GM12878 (cell line): Measurements from ENCODE around the gene PRR35. TPM values are rescaled to one million over a fixed set of nuclear protein-coding genes. Genes with fewer than 3 reads are reported as not detected.

Experiments
- ATAC-seq: fragments of 200-7000 bp; cut with Tn5 transposase; 3 replicates; pipeline ENCODE4 v1.9.1; 2020; ENCODE audit warnings: mild to moderate bottlenecking, moderate library complexity
- BruUV-seq: library from RNA; stranded (reverse); fragments of 400-500 nt; replicated peaks from 2 replicates; lab custom pipeline; 2021; lab: Mats Ljungman, UMichigan
- CTCF ChIA-PET: fragments of 300-600 bp; sonication (Branson Sonifier 250); formaldehyde crosslinking; extraction: SDS; loops from one replicate; lab custom pipeline; 2021; ENCODE audit warnings: inconsistent platforms; lab: Yijun Ruan, JAX
- POLR2A ChIA-PET: fragments of 350-600 bp; formaldehyde crosslinking; extraction: SDS; loops from one replicate; lab custom pipeline; 2021; ENCODE audit warnings: inconsistent platforms; lab: Charles Lee
- RAD21 ChIA-PET: fragments of 300-600 bp; sonication (Branson Sonifier 250); formaldehyde crosslinking; loops from one replicate; lab custom pipeline; 2023; ENCODE audit warnings: antibody characterized with exemption; ENCODE audit not compliant: unreplicated experiment; lab: Charles Lee
- SMC1A ChIA-PET: fragments of 300-600 bp; sonication (Branson Sonifier 250); formaldehyde crosslinking; loops from one replicate; lab custom pipeline; 2023; ENCODE audit not compliant: unreplicated experiment, uncharacterized antibody; lab: Charles Lee
- DNase-seq: peaks from one replicate; pipeline ENCODE4 v3.0.0-alpha.2; 2011; ENCODE audit warnings: low read depth, low spot score
- FAIRE-seq: peaks from 3 replicates; lab custom pipeline; 2011; peaks lifted over from hg19 to GRCh38; lab: Jason Lieb, UNC
- H2AFZ ChIP-seq: 2 replicates; pipeline ENCODE4 v1.6.0; 2011; ENCODE audit warnings: low read depth, low read length, control low read depth; ENCODE audit not compliant: control insufficient read depth
- H3K27ac ChIP-seq: 2 replicates; pipeline ENCODE4 v1.5.1; 2011; ENCODE audit warnings: control low read depth; ENCODE audit not compliant: control insufficient read depth, insufficient read depth
- H3K27me3 ChIP-seq, 2 experiments: replicated peaks in 1 of 2; 2 replicates each; pipeline versions ENCODE4 v1.6.0 to v1.6.1; 2011; ENCODE audit warnings: low read length in 1 of 2; ENCODE audit not compliant: control insufficient read depth in 2 of 2, insufficient read depth in 2 of 2
- H3K36me3 ChIP-seq, 2 experiments: 2 replicates each; pipeline ENCODE4 v1.5.1; 2011; ENCODE audit warnings: low read length in 1 of 2; ENCODE audit not compliant: control insufficient read depth in 2 of 2, insufficient read depth in 2 of 2
- H3K4me1 ChIP-seq: 2 replicates; pipeline ENCODE4 v1.6.1; 2011; ENCODE audit warnings: mild to moderate bottlenecking, low read length, moderate library complexity, mixed read lengths; ENCODE audit not compliant: control insufficient read depth, insufficient read depth
- H3K4me2 ChIP-seq: 2 replicates; pipeline ENCODE4 v1.6.0; 2011; ENCODE audit warnings: control low read depth; ENCODE audit not compliant: control insufficient read depth, insufficient read depth
- H3K4me3 ChIP-seq: fragments of 200-600 bp; sonication (generic); 2 replicates; pipeline ENCODE4 v1.5.1; 2016
- H3K79me2 ChIP-seq: 2 replicates; pipeline ENCODE4 v1.6.0; 2011; ENCODE audit warnings: low read length; ENCODE audit not compliant: control insufficient read depth, insufficient read depth
- H3K9ac ChIP-seq: 2 replicates; pipeline ENCODE4 v1.8.0; 2011; ENCODE audit warnings: low read length, control low read depth, mixed read lengths; ENCODE audit not compliant: control insufficient read depth, insufficient read depth
- H3K9me3 ChIP-seq: replicated peaks from 3 replicates; pipeline ENCODE4 v1.5.1; 2011; ENCODE audit warnings: mild to moderate bottlenecking, low read length; ENCODE audit not compliant: control insufficient read depth, insufficient read depth
- H4K20me1 ChIP-seq: 2 replicates; pipeline ENCODE4 v1.6.0; 2011; ENCODE audit not compliant: control insufficient read depth, insufficient read depth
- BACH1 ChIP-seq: fragments of 450-650 bp; IDR thresholded peaks from 2 replicates; pipeline ENCODE4 v1.6.1; 2017; ENCODE audit warnings: mild to moderate bottlenecking, borderline replicate concordance
- MTA2 ChIP-seq: fragments of 450-650 bp; IDR thresholded peaks from 2 replicates; pipeline ENCODE4 v1.6.1; 2016; ENCODE audit warnings: low read depth, mild to moderate bottlenecking, moderate library complexity
- NFIC ChIP-seq: IDR thresholded peaks from 2 replicates; pipeline ENCODE4 v1.6.1; 2012; ENCODE audit warnings: low read depth, mild to moderate bottlenecking, inconsistent platforms, low read length, moderate library complexity
- PML ChIP-seq: IDR thresholded peaks from 2 replicates; pipeline ENCODE4 v1.6.1; 2012; ENCODE audit warnings: low read length, inconsistent platforms
- RB1 ChIP-seq: fragments of 450-650 bp; formaldehyde crosslinking; IDR thresholded peaks from 2 replicates; pipeline ENCODE4 v1.6.1; 2017; ENCODE audit warnings: mild to moderate bottlenecking, borderline replicate concordance
- TCF12 ChIP-seq: IDR thresholded peaks from 2 replicates; pipeline ENCODE4 v1.6.1; 2011; ENCODE audit warnings: low read depth, mild to moderate bottlenecking, low read length
- ZNF622 ChIP-seq: fragments of 450-650 bp; IDR thresholded peaks from 2 replicates; pipeline ENCODE4 v1.6.1; 2017; ENCODE audit warnings: mild to moderate bottlenecking, inconsistent platforms
- whole genome bisulfite sequencing: methylation state at CpG from one replicate; pipeline ENCODE4 v1.1.6; 2016; ENCODE audit warnings: low lambda C conversion rate; ENCODE audit not compliant: insufficient replicate concordance, insufficient coverage; ENCODE audit errors: missing lambda C conversion rate; 5-methylcytosine and 5-hydroxymethylcytosine counted together
- in situ Hi-C: fragments of 300-500 bp; cut with MboI; formaldehyde crosslinking; loops from 9 replicates; pipeline ENCODE4 v1.14.3; 2018; ENCODE audit warnings: mixed read lengths
- intact Hi-C: fragments of 100-400 bp; cut with micrococcal nuclease; formaldehyde crosslinking; loops from one replicate; pipeline ENCODE4 v1.14.2; 2022; ENCODE audit not compliant: unreplicated experiment
- polyA plus RNA-seq, 11 experiments: library from polyadenylated mRNA; depleted of rRNA in 4 of 11; unstranded in 6 of 11; stranded (reverse) in 5 of 11; fragments of >200 nt; fragmentation: Nextera tagmentation in 4 of 11; fragmentation: Illumina TruSeq in 1 of 11; extraction: Ambion mirVana in 4 of 11; extraction: Trizol in 1 of 11; gene quantifications; 1 replicate in 1 of 11; 2 replicates in 10 of 11; pipeline versions ENCODE4 v1.2.1 to v1.2.3, GENCODE V29; 2011 to 2016; ENCODE audit warnings: inconsistent platforms in 2 of 11, missing spikeins in 2 of 11, low read depth in 1 of 11
- total RNA-seq, 4 experiments: library from RNA; depleted of rRNA in 3 of 4; stranded (reverse); fragments of >200 nt in 3 of 4; fragmentation: Illumina TruSeq in 1 of 4; extraction: Trizol in 1 of 4; gene quantifications; 2 replicates each; pipeline versions ENCODE4 v1.2.1 to v1.2.3, GENCODE V29; 2013 to 2021
- TF ChIP-seq, protein P1 (sequence below): IDR thresholded peaks from 2 replicates; pipeline ENCODE4 v1.6.1; 2012; ENCODE audit warnings: low read depth, low read length, improper control_type of control experiment
- TF ChIP-seq, protein P2 (sequence below): fragments of 450-650 bp; IDR thresholded peaks from 2 replicates; pipeline ENCODE4 v1.6.1; 2018; ENCODE audit warnings: mild to moderate bottlenecking, low read depth, moderate library complexity; ENCODE audit not compliant: partially characterized antibody
- TF ChIP-seq, protein P3 (sequence below): IDR thresholded peaks from 2 replicates; pipeline ENCODE4 v1.6.1; 2012; ENCODE audit warnings: low read length, inconsistent platforms
- TF ChIP-seq, protein P4 (sequence below): IDR thresholded peaks from 2 replicates; pipeline ENCODE4 v1.6.1; 2011; ENCODE audit warnings: low read depth, mild to moderate bottlenecking, low read length, moderate library complexity, borderline replicate concordance; ENCODE audit errors: extremely low read depth
- TF ChIP-seq, protein P5 (sequence below): fragments of 450-650 bp; IDR thresholded peaks from 2 replicates; pipeline ENCODE4 v1.6.1; 2017; ENCODE audit warnings: mild to moderate bottlenecking, low read depth, inconsistent platforms; ENCODE audit not compliant: poor library complexity, severe bottlenecking

The PRR35 gene
- total and polyA plus RNA-seq, 10 of the 15 experiments (the other 5 are each of a cell fraction or from before 2014, with no cell fraction given) = not detected

DNA sequence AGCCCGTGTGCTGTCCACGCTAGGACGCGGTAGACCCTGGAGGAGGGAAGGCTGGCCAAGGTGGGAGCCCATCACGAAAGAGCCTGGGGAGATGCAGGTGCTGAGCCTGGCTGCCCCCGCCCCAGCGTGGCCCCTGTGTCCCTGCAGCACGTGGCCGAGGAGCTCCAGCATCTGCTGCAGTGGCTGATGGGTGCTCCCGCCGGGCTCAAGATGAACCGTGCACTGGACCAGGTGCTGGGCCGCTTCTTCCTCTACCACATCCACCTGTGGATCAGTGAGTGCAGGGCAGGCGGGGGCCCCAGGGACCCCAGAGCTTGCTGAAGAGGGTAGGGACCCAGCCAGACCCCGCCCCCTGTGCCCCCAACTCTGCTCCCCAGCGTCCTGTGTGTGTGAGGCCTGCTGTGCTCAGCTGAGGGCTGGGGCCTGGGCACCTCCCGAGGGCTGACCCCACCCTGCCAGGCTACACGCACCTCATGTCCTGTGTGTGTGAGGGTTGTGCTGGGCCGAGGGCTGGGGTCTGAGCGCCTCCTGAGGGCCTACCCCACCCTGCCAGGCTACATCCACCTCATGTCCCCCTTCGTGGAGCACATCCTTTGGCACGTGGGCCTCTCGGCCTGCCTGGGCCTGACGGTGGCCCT, 18.2 kb downstream of the PRR35 start:
- H3K4me3 ChIP-seq = no peak overlapping the region
- ATAC-seq (no peak; the same call in 2 of the 3 replicates), DNase-seq (no peak), FAIRE-seq (no peak)
- no peaks in the 10 kb centered on the region; a peak in 2 of 4 replicates for H3K36me3 ChIP-seq
- no TSS peak for BruUV-seq
- no peaks in the 10 kb centered on the region for H3K27me3 ChIP-seq
- H2AFZ ChIP-seq = no peak overlapping the region
- SMC1A ChIA-PET = no interaction called here
- H3K79me2 ChIP-seq = no peaks in the 10 kb centered on the region
- WGBS = 73% methylated on average over 23 of the region's 24 CpGs
- H3K27ac ChIP-seq = no peak overlapping the region
- intact Hi-C loops = no loop called here
- H4K20me1 ChIP-seq = no peaks in the 10 kb centered on the region
- CTCF ChIA-PET = interaction anchor here (1.1 kb wide), 1 partner anchor 9 kb away, joined by 5 read pairs; no protein-coding TSS in a partner anchor
- H3K9ac ChIP-seq = no peak overlapping the region
- POLR2A ChIA-PET = no interaction called here
- H3K4me2 ChIP-seq = no peak overlapping the region
- RAD21 ChIA-PET = no interaction called here
- no peak for TF ChIP-seq ZNF622
- TF ChIP-seq PML = no peak
- no peak for TF ChIP-seq TCF12
- TF ChIP-seq, protein P1, sequence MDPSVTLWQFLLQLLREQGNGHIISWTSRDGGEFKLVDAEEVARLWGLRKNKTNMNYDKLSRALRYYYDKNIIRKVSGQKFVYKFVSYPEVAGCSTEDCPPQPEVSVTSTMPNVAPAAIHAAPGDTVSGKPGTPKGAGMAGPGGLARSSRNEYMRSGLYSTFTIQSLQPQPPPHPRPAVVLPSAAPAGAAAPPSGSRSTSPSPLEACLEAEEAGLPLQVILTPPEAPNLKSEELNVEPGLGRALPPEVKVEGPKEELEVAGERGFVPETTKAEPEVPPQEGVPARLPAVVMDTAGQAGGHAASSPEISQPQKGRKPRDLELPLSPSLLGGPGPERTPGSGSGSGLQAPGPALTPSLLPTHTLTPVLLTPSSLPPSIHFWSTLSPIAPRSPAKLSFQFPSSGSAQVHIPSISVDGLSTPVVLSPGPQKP = no peak
- TF ChIP-seq, protein P2, sequence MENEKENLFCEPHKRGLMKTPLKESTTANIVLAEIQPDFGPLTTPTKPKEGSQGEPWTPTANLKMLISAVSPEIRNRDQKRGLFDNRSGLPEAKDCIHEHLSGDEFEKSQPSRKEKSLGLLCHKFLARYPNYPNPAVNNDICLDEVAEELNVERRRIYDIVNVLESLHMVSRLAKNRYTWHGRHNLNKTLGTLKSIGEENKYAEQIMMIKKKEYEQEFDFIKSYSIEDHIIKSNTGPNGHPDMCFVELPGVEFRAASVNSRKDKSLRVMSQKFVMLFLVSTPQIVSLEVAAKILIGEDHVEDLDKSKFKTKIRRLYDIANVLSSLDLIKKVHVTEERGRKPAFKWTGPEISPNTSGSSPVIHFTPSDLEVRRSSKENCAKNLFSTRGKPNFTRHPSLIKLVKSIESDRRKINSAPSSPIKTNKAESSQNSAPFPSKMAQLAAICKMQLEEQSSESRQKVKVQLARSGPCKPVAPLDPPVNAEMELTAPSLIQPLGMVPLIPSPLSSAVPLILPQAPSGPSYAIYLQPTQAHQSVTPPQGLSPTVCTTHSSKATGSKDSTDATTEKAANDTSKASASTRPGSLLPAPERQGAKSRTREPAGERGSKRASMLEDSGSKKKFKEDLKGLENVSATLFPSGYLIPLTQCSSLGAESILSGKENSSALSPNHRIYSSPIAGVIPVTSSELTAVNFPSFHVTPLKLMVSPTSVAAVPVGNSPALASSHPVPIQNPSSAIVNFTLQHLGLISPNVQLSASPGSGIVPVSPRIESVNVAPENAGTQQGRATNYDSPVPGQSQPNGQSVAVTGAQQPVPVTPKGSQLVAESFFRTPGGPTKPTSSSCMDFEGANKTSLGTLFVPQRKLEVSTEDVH = no peak
- TF ChIP-seq MTA2 = no peak
- no peak for TF ChIP-seq NFIC
- TF ChIP-seq, protein P3, sequence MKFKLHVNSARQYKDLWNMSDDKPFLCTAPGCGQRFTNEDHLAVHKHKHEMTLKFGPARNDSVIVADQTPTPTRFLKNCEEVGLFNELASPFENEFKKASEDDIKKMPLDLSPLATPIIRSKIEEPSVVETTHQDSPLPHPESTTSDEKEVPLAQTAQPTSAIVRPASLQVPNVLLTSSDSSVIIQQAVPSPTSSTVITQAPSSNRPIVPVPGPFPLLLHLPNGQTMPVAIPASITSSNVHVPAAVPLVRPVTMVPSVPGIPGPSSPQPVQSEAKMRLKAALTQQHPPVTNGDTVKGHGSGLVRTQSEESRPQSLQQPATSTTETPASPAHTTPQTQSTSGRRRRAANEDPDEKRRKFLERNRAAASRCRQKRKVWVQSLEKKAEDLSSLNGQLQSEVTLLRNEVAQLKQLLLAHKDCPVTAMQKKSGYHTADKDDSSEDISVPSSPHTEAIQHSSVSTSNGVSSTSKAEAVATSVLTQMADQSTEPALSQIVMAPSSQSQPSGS = no peak
- no peak for TF ChIP-seq RB1
- TF ChIP-seq, protein P4, sequence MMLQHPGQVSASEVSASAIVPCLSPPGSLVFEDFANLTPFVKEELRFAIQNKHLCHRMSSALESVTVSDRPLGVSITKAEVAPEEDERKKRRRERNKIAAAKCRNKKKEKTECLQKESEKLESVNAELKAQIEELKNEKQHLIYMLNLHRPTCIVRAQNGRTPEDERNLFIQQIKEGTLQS = no peak
- TF ChIP-seq, protein P5, sequence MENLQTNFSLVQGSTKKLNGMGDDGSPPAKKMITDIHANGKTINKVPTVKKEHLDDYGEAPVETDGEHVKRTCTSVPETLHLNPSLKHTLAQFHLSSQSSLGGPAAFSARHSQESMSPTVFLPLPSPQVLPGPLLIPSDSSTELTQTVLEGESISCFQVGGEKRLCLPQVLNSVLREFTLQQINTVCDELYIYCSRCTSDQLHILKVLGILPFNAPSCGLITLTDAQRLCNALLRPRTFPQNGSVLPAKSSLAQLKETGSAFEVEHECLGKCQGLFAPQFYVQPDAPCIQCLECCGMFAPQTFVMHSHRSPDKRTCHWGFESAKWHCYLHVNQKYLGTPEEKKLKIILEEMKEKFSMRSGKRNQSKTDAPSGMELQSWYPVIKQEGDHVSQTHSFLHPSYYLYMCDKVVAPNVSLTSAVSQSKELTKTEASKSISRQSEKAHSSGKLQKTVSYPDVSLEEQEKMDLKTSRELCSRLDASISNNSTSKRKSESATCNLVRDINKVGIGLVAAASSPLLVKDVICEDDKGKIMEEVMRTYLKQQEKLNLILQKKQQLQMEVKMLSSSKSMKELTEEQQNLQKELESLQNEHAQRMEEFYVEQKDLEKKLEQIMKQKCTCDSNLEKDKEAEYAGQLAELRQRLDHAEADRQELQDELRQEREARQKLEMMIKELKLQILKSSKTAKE = no peak
- TF ChIP-seq BACH1 = no peak
- TF ChIP-seq, all 136 proteins: peak for 0
- in situ Hi-C loops = no loop called here
- Histone ChIP-seq H3K4me1 (no peaks in the 10 kb centered on the region), H3K9me3 (no peaks in the 10 kb centered on the region)
